SU-DHL-6 (cell line): ENCODE measurements around the gene AQP6.

Source experiments
- H2AFZ ChIP-seq: fragments of 200-600 bp; sonication (generic); 2 replicates; pipeline ENCODE4 v1.6.1; 2014; ENCODE audit warnings: low read depth, mild to moderate bottlenecking, moderate library complexity, mixed read lengths, antibody characterized with exemption, low read length; ENCODE audit not compliant: severe bottlenecking
- H3F3A ChIP-seq: fragments of 200-600 bp; shearing (Covaris generic); 2 replicates; pipeline ENCODE4 v1.6.0; 2016; ENCODE audit warnings: antibody characterized with exemption, mild to moderate bottlenecking; ENCODE audit not compliant: insufficient read depth
- H3K27ac ChIP-seq: fragments of 200-600 bp; sonication (generic); 2 replicates; pipeline ENCODE4 v1.5.1; 2016; ENCODE audit warnings: low read depth, mild to moderate bottlenecking, low read length, moderate library complexity, mixed read lengths
- H3K27me3 ChIP-seq: fragments of 200-600 bp; sonication (generic), shearing (Covaris generic); 2 replicates; pipeline ENCODE4 v1.6.0; 2014; ENCODE audit warnings: mild to moderate bottlenecking, low read length
- H3K36me3 ChIP-seq: fragments of 200-600 bp; sonication (generic); 2 replicates; pipeline ENCODE4 v1.6.1; 2014; ENCODE audit warnings: mild to moderate bottlenecking, low read length, mixed read lengths
- H3K4me2 ChIP-seq: fragments of 300-600, 200-600 bp; shearing (Covaris generic), sonication (generic); 2 replicates; pipeline ENCODE4 v1.6.0; 2014; ENCODE audit warnings: low read length, low read depth, mild to moderate bottlenecking; ENCODE audit not compliant: poor library complexity, severe bottlenecking
- H3K4me3 ChIP-seq: fragments of 200-600 bp; sonication (generic); 2 replicates; pipeline ENCODE4 v1.5.1; 2014; ENCODE audit warnings: antibody characterized with exemption, low read length, mild to moderate bottlenecking, mixed read lengths; ENCODE audit not compliant: insufficient read depth, poor library complexity, severe bottlenecking
- H3K79me2 ChIP-seq: fragments of 200-600 bp; sonication (generic); 2 replicates; pipeline ENCODE4 v1.6.1; 2014; ENCODE audit warnings: mild to moderate bottlenecking, low read length, moderate library complexity; ENCODE audit not compliant: insufficient read depth
- H3K9ac ChIP-seq: fragments of 200-600 bp; sonication (generic); 2 replicates; pipeline ENCODE4 v1.7.0; 2014; ENCODE audit warnings: mild to moderate bottlenecking, low read length
- H3K9me2 ChIP-seq: fragments of 200-600 bp; sonication (generic); replicated peaks from 2 replicates; pipeline ENCODE4 v1.6.1; 2014; ENCODE audit warnings: low read length; ENCODE audit not compliant: insufficient read depth
- H3K9me3 ChIP-seq: fragments of 200-600 bp; sonication (generic); 2 replicates; pipeline ENCODE4 v1.6.1; 2014; ENCODE audit warnings: low read length, mixed read lengths; ENCODE audit not compliant: insufficient read depth
- H4K20me1 ChIP-seq: fragments of 200-600 bp; sonication (generic); 2 replicates; pipeline ENCODE4 v1.6.1; 2014; ENCODE audit warnings: low read depth, mild to moderate bottlenecking, antibody characterized with exemption, low read length, moderate library complexity, mixed read lengths
- CTCF ChIP-seq: fragments of 200-600 bp; sonication (generic); IDR thresholded peaks from one replicate; pipeline ENCODE4 v1.5.1; 2017; ENCODE audit warnings: antibody characterized with exemption, mild to moderate bottlenecking, low read length, moderate library complexity; ENCODE audit not compliant: insufficient read depth, poor library complexity, severe bottlenecking
- EZH2phosphoT487 ChIP-seq: fragments of 200-600 bp; sonication (generic), shearing (Covaris generic); conservative IDR thresholded peaks from 2 replicates; pipeline ENCODE4 v1.6.1; 2018; ENCODE audit warnings: mild to moderate bottlenecking, antibody characterized with exemption, low read length, moderate library complexity, mixed read lengths

Gene AQP6

GRCh38 chr12:49932533-49933130 is 40.1 kb upstream of the AQP6 start:
- no peak for TF ChIP-seq CTCF
- no peak for TF ChIP-seq EZH2phosphoT487
- no peak overlapping the region for H2AFZ ChIP-seq
- no peak overlapping the region for H3K9ac ChIP-seq
- H4K20me1 ChIP-seq, result no peaks in the 10 kb centered on the region
- no peaks in the 10 kb centered on the region for H3K36me3 ChIP-seq
- H3K4me2 ChIP-seq, result no peak overlapping the region
- no peaks in the 10 kb centered on the region for H3K9me3 ChIP-seq
- H3K27me3 ChIP-seq, result no peaks in the 10 kb centered on the region
- H3K27ac ChIP-seq, result no peak overlapping the region
- H3K9me2 ChIP-seq, result no peaks in the 10 kb centered on the region
- no peaks in the 10 kb centered on the region for H3F3A ChIP-seq
- H3K4me3 ChIP-seq, result no peak overlapping the region
- H3K79me2 ChIP-seq, result no peaks in the 10 kb centered on the region

DNA sequence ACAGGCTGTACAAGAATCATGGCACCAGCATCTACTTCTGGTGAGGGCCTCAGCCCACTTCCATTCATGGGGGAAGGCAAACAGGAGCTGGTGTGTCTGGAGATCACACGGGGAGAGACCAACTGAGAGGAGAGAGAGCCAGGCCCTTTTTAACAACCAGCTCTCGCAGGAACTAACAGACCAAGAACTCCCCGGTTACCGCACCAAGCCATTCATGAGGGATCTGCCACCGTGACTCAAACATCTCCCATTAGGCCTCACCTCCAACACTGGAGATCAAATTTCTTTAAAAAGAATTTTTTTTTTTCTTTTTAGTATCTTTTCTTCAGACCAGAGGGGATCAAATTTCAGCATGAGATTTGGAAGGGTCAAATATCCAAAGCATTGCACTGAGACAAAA is 39.0 kb upstream of the AQP6 start:
- Histone ChIP-seq H3K27ac (no peak overlapping the region), H3K9me3 (no peaks in the 10 kb centered on the region), H3K79me2 (no peaks in the 10 kb centered on the region), H3F3A (no peaks in the 10 kb centered on the region), H3K4me2 (no peak overlapping the region), H3K9ac (no peak overlapping the region), H2AFZ (no peak overlapping the region), H3K36me3 (no peaks in the 10 kb centered on the region), H3K9me2 (no peaks in the 10 kb centered on the region), H3K27me3 (no peaks in the 10 kb centered on the region), H4K20me1 (no peaks in the 10 kb centered on the region), H3K4me3 (no peak overlapping the region)
- TF ChIP-seq EZH2phosphoT487, result no peak
- TF ChIP-seq CTCF, result no peak

DNA sequence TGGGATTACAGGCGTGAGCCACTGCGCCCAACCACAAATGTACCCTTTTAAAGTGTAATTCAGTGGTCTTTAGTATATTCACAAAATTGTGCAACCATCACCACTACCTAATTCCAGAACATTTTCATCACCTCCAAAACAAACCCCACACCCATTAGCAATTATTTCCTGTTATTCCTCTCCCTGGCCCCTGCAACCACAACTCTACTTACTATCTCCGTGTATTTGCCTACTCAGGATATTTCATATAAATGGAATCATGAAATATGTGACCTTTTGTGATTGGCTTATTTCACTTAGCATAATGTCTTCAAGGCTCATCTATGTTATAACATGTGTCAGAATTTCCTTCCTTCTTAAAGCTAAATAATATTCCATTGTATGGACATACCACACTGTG is 38.2 kb upstream of the AQP6 start:
- H3K4me3 ChIP-seq, result no peak overlapping the region
- no peaks in the 10 kb centered on the region for H4K20me1 ChIP-seq
- H3K27me3 ChIP-seq, result no peaks in the 10 kb centered on the region
- H3K79me2 ChIP-seq, result no peaks in the 10 kb centered on the region
- no peak overlapping the region for H3K4me2 ChIP-seq
- H3K9ac ChIP-seq, result no peak overlapping the region
- no peaks in the 10 kb centered on the region for H3F3A ChIP-seq
- H2AFZ ChIP-seq, result no peak overlapping the region
- H3K27ac ChIP-seq, result no peak overlapping the region
- no peaks in the 10 kb centered on the region for H3K9me3 ChIP-seq
- H3K36me3 ChIP-seq, result no peaks in the 10 kb centered on the region
- TF ChIP-seq CTCF (no peak), EZH2phosphoT487 (no peak)
- H3K9me2 ChIP-seq, result no peaks in the 10 kb centered on the region
